Measurements from ENCODE around the gene POLK. TPM values are rescaled to one million over a fixed set of nuclear protein-coding genes. Genes with fewer than 3 reads are reported as not detected.

The POLK gene
- total and polyA plus RNA-seq, 2 donors (not counting 3 experiments of a cell fraction or from before 2014, with no cell fraction given), result 5.1 to 27.3 TPM

GRCh38 chr5:75513841-75514240 is 2.1 kb downstream of the POLK start:
- dilution Hi-C loops (cut with MboI; ENCODE audit: extremely low pct_ligation_motif_present, low sequenced_read_pairs) (no loop called here), intact Hi-C loops (cut with micrococcal nuclease) (no loop called here)
- TF ChIP-seq FOS (IDR thresholded peaks at IDR 0.05; ENCODE audit: borderline replicate concordance, insufficient read depth, low read length), result no peak
- TF ChIP-seq MYC (IDR thresholded peaks at IDR 0.05; ENCODE audit: low read depth, low read length), result no peak
- Histone ChIP-seq H3K36me3 (ENCODE audit: control insufficient read depth in 2 of 2, extremely low read depth in 1 of 2, insufficient read depth in 2 of 2, low read length in 2 of 2) (no peaks in the 10 kb centered on the region), H3K9ac (replicated peaks; ENCODE audit: extremely low read depth, insufficient read depth, low read length) (no peak overlapping the region), H3K79me2 (ENCODE audit: control insufficient read depth, insufficient read depth, low read length) (peaks cover 89% of the 10 kb centered on the region), H4K20me1 (replicated peaks; ENCODE audit: control insufficient read depth, extremely low read depth, insufficient read depth, low read length) (peaks cover 4% of the 10 kb centered on the region), H3K27me3 (ENCODE audit: control insufficient read depth in 2 of 2, insufficient read depth in 2 of 2, low read length in 2 of 2) (no peaks in the 10 kb centered on the region), H3K4me2 (ENCODE audit: insufficient read depth, low read length) (peak overlapping the region; percentile 96), H3K4me3 (replicated peaks in 1 of 3; ENCODE audit: insufficient read depth in 1 of 3, low read depth in 1 of 3, low read length in 3 of 3) (peak overlapping the region in 1 of 3 experiments; percentile 6), H2AFZ (ENCODE audit: low read depth, low read length) (no peak overlapping the region), H3K9me3 (replicated peaks; ENCODE audit: control insufficient read depth, insufficient read depth, low read length) (no peaks in the 10 kb centered on the region), H3K27ac (ENCODE audit: insufficient read depth, low read depth, low read length) (no peak overlapping the region), H3K9me1 (replicated peaks; ENCODE audit: control insufficient read depth, extremely low read depth, insufficient read depth, low read length) (no peaks in the 10 kb centered on the region), H3K4me1 (ENCODE audit: control insufficient read depth, extremely low read depth, insufficient read depth, low read length) (peaks cover 22% of the 10 kb centered on the region)
- BruUV-seq (replicated peaks), result no TSS peak
- no peak for DNase-seq (ENCODE audit: low read depth, low spot score)
- no peak for FAIRE-seq
- POLR2A ChIA-PET, result no interaction called here
- CTCF ChIA-PET, result interaction anchor here (1.4 kb wide), 1 partner anchor 10 kb away, joined by 3 read pairs; no protein-coding TSS in a partner anchor

DNA sequence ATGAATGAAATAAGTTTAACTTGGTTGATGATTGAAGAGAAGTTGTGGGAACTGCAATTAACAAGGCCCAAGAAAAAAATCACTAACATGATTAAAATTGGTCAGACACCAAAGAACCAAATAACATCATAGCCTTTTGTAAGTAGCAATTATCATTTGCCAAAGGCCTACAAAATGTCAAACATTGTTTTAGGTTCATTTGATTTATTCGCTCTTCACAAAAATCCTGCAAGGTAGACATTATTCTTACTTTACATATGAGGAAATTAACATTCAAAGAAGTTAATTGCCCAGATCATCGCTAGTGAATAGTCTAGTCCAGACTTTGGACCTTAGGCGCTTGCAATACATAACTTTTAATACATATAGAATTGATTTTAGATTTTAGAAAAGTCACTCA is 2.6 kb downstream of the POLK start:
- no peak overlapping the region for H3K4me3 ChIP-seq (replicated peaks in 1 of 3; ENCODE audit: insufficient read depth in 1 of 3, low read depth in 1 of 3, low read length in 3 of 3)
- POLR2A ChIA-PET, result no interaction called here
- FAIRE-seq, result no peak
- H3K27ac ChIP-seq (ENCODE audit: insufficient read depth, low read depth, low read length), result no peak overlapping the region
- H3K4me1 ChIP-seq (ENCODE audit: control insufficient read depth, extremely low read depth, insufficient read depth, low read length), result peaks cover 21% of the 10 kb centered on the region
- no peak for TF ChIP-seq FOS (IDR thresholded peaks at IDR 0.05; ENCODE audit: borderline replicate concordance, insufficient read depth, low read length)
- TF ChIP-seq POLR2A (IDR thresholded peaks at IDR 0.05; ENCODE audit: low read depth, low read length), result no peak
- no peak for TF ChIP-seq POLR2AphosphoS5 (IDR thresholded peaks at IDR 0.05; ENCODE audit: insufficient read depth, low read depth, low read length)
- TF ChIP-seq EZH2 (IDR thresholded peaks at IDR 0.05; ENCODE audit: borderline replicate concordance, low read depth, low read length, severe bottlenecking), result no peak
- TF ChIP-seq GATA2 (IDR thresholded peaks at IDR 0.05; ENCODE audit: insufficient read depth, insufficient read length, low read depth, low read length), result no peak
- H3K79me2 ChIP-seq (ENCODE audit: control insufficient read depth, insufficient read depth, low read length), result peaks cover 89% of the 10 kb centered on the region
- no peaks in the 10 kb centered on the region for H3K27me3 ChIP-seq (ENCODE audit: control insufficient read depth in 2 of 2, insufficient read depth in 2 of 2, low read length in 2 of 2)
- dilution Hi-C loops (cut with MboI; ENCODE audit: extremely low pct_ligation_motif_present, low sequenced_read_pairs), result no loop called here
- BruUV-seq (replicated peaks), result no TSS peak
- DNase-seq (ENCODE audit: low read depth, low spot score), result no peak
- no peaks in the 10 kb centered on the region for H3K36me3 ChIP-seq (ENCODE audit: control insufficient read depth in 2 of 2, extremely low read depth in 1 of 2, insufficient read depth in 2 of 2, low read length in 2 of 2)
- H3K9ac ChIP-seq (replicated peaks; ENCODE audit: extremely low read depth, insufficient read depth, low read length), result no peak overlapping the region
- H3K9me3 ChIP-seq (replicated peaks; ENCODE audit: control insufficient read depth, insufficient read depth, low read length), result no peaks in the 10 kb centered on the region
- intact Hi-C loops (cut with micrococcal nuclease), result no loop called here
- no peak overlapping the region for H2AFZ ChIP-seq (ENCODE audit: low read depth, low read length)
- peaks cover 1% of the 10 kb centered on the region for H4K20me1 ChIP-seq (replicated peaks; ENCODE audit: control insufficient read depth, extremely low read depth, insufficient read depth, low read length)
- no peaks in the 10 kb centered on the region for H3K9me1 ChIP-seq (replicated peaks; ENCODE audit: control insufficient read depth, extremely low read depth, insufficient read depth, low read length)
- H3K4me2 ChIP-seq (ENCODE audit: insufficient read depth, low read length), result no peak overlapping the region
- CTCF ChIA-PET, result no interaction called here

Measured in endothelial cell of umbilical vein (primary cell).